ENCODE measurements around the gene MPEG1. TPM values are rescaled to one million over a fixed set of nuclear protein-coding genes. Genes with fewer than 3 reads are reported as not detected.

Gene MPEG1
- total RNA-seq (2022) (not detected in 2 replicates), Bru-seq, nascent RNA (not detected), BruChase-seq, experiment 1, labeled RNA remaining after a 2-hour chase (not detected), BruChase-seq, experiment 2, labeled RNA remaining after a 6-hour chase (not detected)
- long read RNA-seq, result 0 reads

GRCh38 chr11:59212744-59213631 lies at the start of gene MPEG1:
Gene MPEG1, minus strand, starts transcription at chr11:59212927. Its CDS starts 62 bp downstream, at chr11:59212865.
- no peak for TF ChIP-seq CTCF (IDR thresholded peaks at IDR 0.05; ENCODE audit: insufficient read depth in 1 of 2, low read depth in 1 of 2, low read length in 1 of 2, severe bottlenecking in 1 of 2, unreplicated experiment in 1 of 2)
- no peak within 1 kb of the TSS for H3K4me3 ChIP-seq (ENCODE audit: low read depth, low read length)
- Mint-ChIP-seq H3K4me3 (ENCODE audit: unreplicated experiment) (no peak within 1 kb of the TSS), H3K9me3 (ENCODE audit: unreplicated experiment) (no peaks in the 10 kb centered on the region), H3K4me1 (ENCODE audit: low read depth, unreplicated experiment) (peaks cover under 1% of the 10 kb centered on the region), H3K27ac (ENCODE audit: unreplicated experiment) (no peak within 1 kb of the TSS), H3K36me3 (ENCODE audit: insufficient read depth, unreplicated experiment) (peaks cover 11% of the 10 kb centered on the region), H3K27me3 (ENCODE audit: insufficient read depth, unreplicated experiment) (no peaks in the 10 kb centered on the region)
- no peaks in the 10 kb centered on the region for H3K4me1 ChIP-seq
- no TSS peak for BruUV-seq (replicated peaks)
- no peak for DNase-seq
- no peaks in the 10 kb centered on the region for H3K27me3 ChIP-seq (replicated peaks; ENCODE audit: control insufficient read depth, insufficient read depth, low read length)
- H3K36me3 ChIP-seq (ENCODE audit: control insufficient read depth, insufficient read depth, low read length), result no peaks in the 10 kb centered on the region
- CTCF ChIA-PET, result interaction anchor here (0.7 to 0.9 kb wide), 2 partner anchors 42 to 64 kb away, joined by 3 to 4 read pairs; no protein-coding TSS in a partner anchor
- no peaks in the 10 kb centered on the region for H3K9me3 ChIP-seq
- POLR2A ChIA-PET, result no interaction called here
- intact Hi-C loops (cut with micrococcal nuclease; ENCODE audit: unreplicated experiment), result no loop called here

DNA sequence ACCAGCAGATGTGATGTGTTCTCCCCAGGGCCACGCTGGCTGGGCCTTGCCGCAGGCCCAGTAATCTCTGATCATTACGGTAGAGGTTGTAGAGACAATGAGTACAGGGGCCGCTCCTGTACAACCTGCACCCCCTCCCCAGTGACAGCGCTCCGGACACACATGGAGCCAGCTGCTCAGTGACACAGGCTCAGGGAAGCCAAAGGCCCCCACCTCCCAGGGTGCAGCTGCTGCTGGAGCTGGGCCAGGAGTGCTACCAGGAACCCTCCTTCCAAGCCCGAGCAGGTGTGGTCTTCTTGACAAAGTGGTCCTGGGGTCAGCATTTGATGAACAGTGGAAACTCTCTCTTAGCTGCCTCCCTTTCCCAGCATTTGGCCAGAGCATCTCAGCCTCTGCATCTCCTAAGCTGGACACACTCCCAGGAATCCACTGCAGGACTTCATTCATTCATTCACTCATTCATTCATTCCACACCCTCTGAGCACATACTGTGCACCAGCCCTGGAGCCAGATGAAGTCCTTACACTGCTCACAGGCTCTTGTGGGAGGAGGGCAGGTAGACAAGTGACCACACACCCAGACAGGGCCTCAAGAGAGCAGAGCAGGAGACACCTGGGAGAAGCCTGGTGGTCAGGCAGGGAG lies 49.6 kb upstream of the MPEG1 start:
- H3K9me3 ChIP-seq, result no peaks in the 10 kb centered on the region
- DNase-seq, result no peak
- Mint-ChIP-seq H3K36me3 (ENCODE audit: insufficient read depth, unreplicated experiment) (no peaks in the 10 kb centered on the region), H3K9me3 (ENCODE audit: unreplicated experiment) (no peaks in the 10 kb centered on the region), H3K27me3 (ENCODE audit: insufficient read depth, unreplicated experiment) (peaks cover 3% of the 10 kb centered on the region), H3K27ac (ENCODE audit: unreplicated experiment) (no peak overlapping the region), H3K4me3 (ENCODE audit: unreplicated experiment) (no peak overlapping the region), H3K4me1 (ENCODE audit: low read depth, unreplicated experiment) (no peaks in the 10 kb centered on the region)
- ChIA-PET CTCF (interaction anchor here (0.9 kb wide), 1 partner anchor 91 kb away, joined by 4 read pairs; the partner anchor contains the start of gene DTX4), POLR2A (no interaction called here)
- no peaks in the 10 kb centered on the region for H3K4me1 ChIP-seq
- no peaks in the 10 kb centered on the region for H3K36me3 ChIP-seq (ENCODE audit: control insufficient read depth, insufficient read depth, low read length)
- TF ChIP-seq CTCF (IDR thresholded peaks at IDR 0.05; ENCODE audit: insufficient read depth in 1 of 2, low read depth in 1 of 2, low read length in 1 of 2, severe bottlenecking in 1 of 2, unreplicated experiment in 1 of 2), result no peak
- no peak overlapping the region for H3K4me3 ChIP-seq (ENCODE audit: low read depth, low read length)
- no TSS peak for BruUV-seq (replicated peaks)
- H3K27me3 ChIP-seq (replicated peaks; ENCODE audit: control insufficient read depth, insufficient read depth, low read length), result no peaks in the 10 kb centered on the region
- intact Hi-C loops (cut with micrococcal nuclease; ENCODE audit: unreplicated experiment), result no loop called here

GRCh38 chr11:59261150-59261549 lies 48.4 kb upstream of the MPEG1 start:
- ChIA-PET CTCF (no interaction called here), POLR2A (no interaction called here)
- Histone ChIP-seq H3K36me3 (ENCODE audit: control insufficient read depth, insufficient read depth, low read length) (no peaks in the 10 kb centered on the region), H3K4me1 (no peaks in the 10 kb centered on the region), H3K4me3 (ENCODE audit: low read depth, low read length) (no peak overlapping the region), H3K27me3 (replicated peaks; ENCODE audit: control insufficient read depth, insufficient read depth, low read length) (no peaks in the 10 kb centered on the region), H3K9me3 (no peaks in the 10 kb centered on the region)
- H3K27me3 Mint-ChIP-seq (ENCODE audit: insufficient read depth, unreplicated experiment), result peaks cover 3% of the 10 kb centered on the region
- H3K4me1 Mint-ChIP-seq (ENCODE audit: low read depth, unreplicated experiment), result no peaks in the 10 kb centered on the region
- H3K4me3 Mint-ChIP-seq (ENCODE audit: unreplicated experiment), result no peak overlapping the region
- H3K27ac Mint-ChIP-seq (ENCODE audit: unreplicated experiment), result no peak overlapping the region
- no TSS peak for BruUV-seq (replicated peaks)
- H3K9me3 Mint-ChIP-seq (ENCODE audit: unreplicated experiment), result no peaks in the 10 kb centered on the region
- DNase-seq, result no peak
- TF ChIP-seq CTCF (IDR thresholded peaks at IDR 0.05; ENCODE audit: insufficient read depth in 1 of 2, low read depth in 1 of 2, low read length in 1 of 2, severe bottlenecking in 1 of 2, unreplicated experiment in 1 of 2), result no peak
- intact Hi-C loops (cut with micrococcal nuclease; ENCODE audit: unreplicated experiment), result no loop called here
- no peaks in the 10 kb centered on the region for H3K36me3 Mint-ChIP-seq (ENCODE audit: insufficient read depth, unreplicated experiment)

Measured in Caco-2 (cell line).